ENCODE results near the gene PHTF2. TPM values are rescaled to one million over a fixed set of nuclear protein-coding genes. Genes with fewer than 3 reads are reported as not detected.

PHTF2 gene
- total RNA-seq, 2 experiments from 2014 or later: 25.2 to 25.4 TPM

DNA sequence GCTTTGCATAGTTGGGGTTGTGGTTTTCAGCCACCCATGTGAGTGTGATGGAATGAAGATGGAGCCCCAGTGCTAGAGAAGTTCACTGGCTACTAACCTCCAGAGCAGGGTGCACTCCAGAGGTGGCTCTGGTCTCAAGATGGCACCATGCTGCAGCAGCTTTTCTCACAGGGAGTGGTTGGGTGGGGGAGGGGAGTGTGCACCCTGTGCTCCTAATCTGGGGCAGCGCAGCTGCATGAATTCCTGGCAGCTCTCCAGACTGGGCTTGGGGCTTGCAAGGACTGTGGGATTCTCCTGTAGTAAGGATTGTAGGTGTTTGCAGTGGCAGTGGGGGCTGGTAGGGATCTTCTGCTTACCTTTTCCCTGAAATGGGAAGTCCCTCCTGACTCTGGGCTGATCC, 23.7 kb downstream of the PHTF2 start:
- ATAC-seq: no peak
- POLR2A ChIA-PET: interaction anchor here (0.9 kb wide), 1 partner anchor 11 kb away, joined by 4 read pairs; no protein-coding TSS in a partner anchor

DNA sequence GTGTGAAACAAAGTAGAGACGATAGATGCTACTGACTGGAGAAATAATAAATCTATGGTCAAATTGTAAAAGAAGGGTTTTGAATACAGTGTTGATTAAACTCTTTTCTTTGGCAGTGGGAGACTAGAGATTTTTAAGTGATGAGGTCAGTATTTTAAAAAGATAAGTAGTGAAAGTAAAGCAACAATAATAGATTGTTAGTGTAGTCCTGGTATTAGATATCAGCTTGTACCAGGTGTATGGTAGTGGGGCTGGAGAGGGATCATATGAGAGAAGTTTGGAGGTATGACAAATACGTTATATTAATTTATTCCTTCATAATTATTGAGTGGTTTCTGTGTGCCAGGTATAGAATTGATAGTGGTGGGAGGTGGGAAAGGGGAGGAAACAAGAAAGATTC, 25.2 kb downstream of the PHTF2 start:
- POLR2A ChIA-PET: no interaction called here
- DNase-seq (no peak), ATAC-seq (no peak)
- H3K27me3 Mint-ChIP-seq: no peaks in the 10 kb centered on the region
- TF ChIP-seq, protein P1, sequence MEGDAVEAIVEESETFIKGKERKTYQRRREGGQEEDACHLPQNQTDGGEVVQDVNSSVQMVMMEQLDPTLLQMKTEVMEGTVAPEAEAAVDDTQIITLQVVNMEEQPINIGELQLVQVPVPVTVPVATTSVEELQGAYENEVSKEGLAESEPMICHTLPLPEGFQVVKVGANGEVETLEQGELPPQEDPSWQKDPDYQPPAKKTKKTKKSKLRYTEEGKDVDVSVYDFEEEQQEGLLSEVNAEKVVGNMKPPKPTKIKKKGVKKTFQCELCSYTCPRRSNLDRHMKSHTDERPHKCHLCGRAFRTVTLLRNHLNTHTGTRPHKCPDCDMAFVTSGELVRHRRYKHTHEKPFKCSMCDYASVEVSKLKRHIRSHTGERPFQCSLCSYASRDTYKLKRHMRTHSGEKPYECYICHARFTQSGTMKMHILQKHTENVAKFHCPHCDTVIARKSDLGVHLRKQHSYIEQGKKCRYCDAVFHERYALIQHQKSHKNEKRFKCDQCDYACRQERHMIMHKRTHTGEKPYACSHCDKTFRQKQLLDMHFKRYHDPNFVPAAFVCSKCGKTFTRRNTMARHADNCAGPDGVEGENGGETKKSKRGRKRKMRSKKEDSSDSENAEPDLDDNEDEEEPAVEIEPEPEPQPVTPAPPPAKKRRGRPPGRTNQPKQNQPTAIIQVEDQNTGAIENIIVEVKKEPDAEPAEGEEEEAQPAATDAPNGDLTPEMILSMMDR (IDR thresholded peaks at IDR 0.05): no peak
- H3K27ac Mint-ChIP-seq: no peak overlapping the region
- intact Hi-C loops (cut with micrococcal nuclease): no loop called here
- H3K4me3 Mint-ChIP-seq: no peak overlapping the region
- H3K36me3 Mint-ChIP-seq (ENCODE audit: low read depth): peaks cover 60% of the 10 kb centered on the region
- CTCF ChIA-PET: no interaction called here
- H3K9me3 Mint-ChIP-seq: peaks cover 49% of the 10 kb centered on the region
- H3K4me1 Mint-ChIP-seq (ENCODE audit: low read depth): peaks cover 34% of the 10 kb centered on the region

More for the DNA sequence above, 23.7 kb downstream of the PHTF2 start:
- Mint-ChIP-seq H3K27ac (no peak overlapping the region), H3K4me1 (ENCODE audit: low read depth) (peaks cover 30% of the 10 kb centered on the region), H3K9me3 (peaks cover 54% of the 10 kb centered on the region), H3K36me3 (ENCODE audit: low read depth) (peaks cover 74% of the 10 kb centered on the region), H3K4me3 (no peak overlapping the region), H3K27me3 (no peaks in the 10 kb centered on the region)
- DNase-seq: no peak
- CTCF ChIA-PET: no interaction called here
- TF ChIP-seq, protein P1 (IDR thresholded peaks at IDR 0.05): no peak
- intact Hi-C loops (cut with micrococcal nuclease): no loop called here

DNA sequence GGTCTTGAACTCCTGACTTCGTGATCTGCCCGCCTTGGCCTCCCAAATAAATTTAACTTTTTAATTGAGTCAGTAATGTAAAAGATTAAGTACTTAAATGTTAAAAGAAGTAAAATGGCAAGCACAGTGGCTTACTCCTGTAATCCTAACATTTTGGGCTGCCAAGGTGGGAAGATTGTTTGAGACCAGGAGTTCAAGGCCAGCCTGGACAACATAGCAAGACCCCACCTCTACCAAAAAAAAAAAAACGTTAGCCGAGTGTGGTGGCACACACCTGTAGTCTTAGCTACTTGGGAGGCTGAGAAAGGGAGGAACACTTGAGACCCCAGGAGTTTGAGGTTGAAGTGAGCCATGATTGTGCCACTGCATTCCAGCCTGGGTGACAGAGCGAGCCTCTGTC, 26.1 kb downstream of the PHTF2 start:
- H3K4me1 Mint-ChIP-seq (ENCODE audit: low read depth): peaks cover 32% of the 10 kb centered on the region
- POLR2A ChIA-PET: no interaction called here
- TF ChIP-seq, protein P1 (IDR thresholded peaks at IDR 0.05): no peak
- H3K27ac Mint-ChIP-seq: no peak overlapping the region
- peaks cover 41% of the 10 kb centered on the region for H3K9me3 Mint-ChIP-seq
- no peak for DNase-seq
- no peaks in the 10 kb centered on the region for H3K27me3 Mint-ChIP-seq
- peaks cover 53% of the 10 kb centered on the region for H3K36me3 Mint-ChIP-seq (ENCODE audit: low read depth)
- no peak overlapping the region for H3K4me3 Mint-ChIP-seq
- CTCF ChIA-PET: no interaction called here
- ATAC-seq: no peak
- intact Hi-C loops (cut with micrococcal nuclease): no loop called here

DNA sequence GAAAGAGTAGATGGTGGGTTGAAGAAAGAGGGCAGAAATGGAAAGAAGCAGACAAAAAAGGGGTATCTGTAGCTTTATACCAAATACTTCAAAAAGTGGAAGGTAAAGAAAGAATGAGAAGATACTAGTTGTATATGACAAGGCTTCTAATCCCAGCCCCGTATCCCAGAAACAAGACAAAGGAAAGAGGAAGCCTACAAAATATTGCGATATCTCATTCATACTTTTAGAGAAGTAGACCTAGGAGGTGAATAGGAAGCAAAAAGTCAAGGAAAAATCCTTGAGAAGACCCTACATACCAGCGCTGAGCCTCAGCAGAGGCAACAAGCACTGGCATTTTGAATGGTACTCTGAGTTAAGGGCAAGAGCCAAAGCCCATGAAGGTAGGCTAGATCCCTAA, 26.6 kb downstream of the PHTF2 start:
- Mint-ChIP-seq H3K9me3 (peaks cover 37% of the 10 kb centered on the region), H3K4me1 (ENCODE audit: low read depth) (peaks cover 35% of the 10 kb centered on the region), H3K36me3 (ENCODE audit: low read depth) (peaks cover 48% of the 10 kb centered on the region), H3K27ac (no peak overlapping the region), H3K27me3 (no peaks in the 10 kb centered on the region), H3K4me3 (no peak overlapping the region)
- intact Hi-C loops (cut with micrococcal nuclease): no loop called here
- DNase-seq (no peak), ATAC-seq (no peak)
- POLR2A ChIA-PET: no interaction called here
- CTCF ChIA-PET: no interaction called here
- TF ChIP-seq, protein P1 (IDR thresholded peaks at IDR 0.05): no peak

DNA sequence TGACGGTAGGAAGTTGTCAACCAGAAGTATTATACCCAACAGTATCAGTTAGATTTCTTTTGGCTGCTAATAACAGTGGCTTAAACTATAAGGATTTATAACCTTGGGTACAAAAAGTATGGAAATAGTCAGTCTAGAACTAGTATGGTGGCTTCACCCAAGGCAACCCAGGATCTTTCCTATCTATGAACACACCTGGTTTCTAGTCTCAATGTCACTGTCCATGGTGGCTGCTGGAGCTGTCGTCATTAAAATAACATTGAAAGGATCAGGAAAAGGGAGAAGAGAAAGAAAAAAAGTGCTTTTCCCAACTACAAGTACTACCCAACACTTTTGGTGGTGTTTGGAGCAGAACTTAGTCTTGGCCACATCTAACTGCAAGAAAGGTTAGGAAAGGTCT, 27.7 kb downstream of the PHTF2 start:
- H3K27me3 Mint-ChIP-seq: no peaks in the 10 kb centered on the region
- intact Hi-C loops (cut with micrococcal nuclease): no loop called here
- DNase-seq (no peak), ATAC-seq (no peak)
- no peak overlapping the region for H3K27ac Mint-ChIP-seq
- ChIA-PET POLR2A (no interaction called here), CTCF (no interaction called here)
- H3K36me3 Mint-ChIP-seq (ENCODE audit: low read depth): peaks cover 39% of the 10 kb centered on the region
- H3K4me1 Mint-ChIP-seq (ENCODE audit: low read depth): peaks cover 44% of the 10 kb centered on the region
- no peak overlapping the region for H3K4me3 Mint-ChIP-seq
- peaks cover 25% of the 10 kb centered on the region for H3K9me3 Mint-ChIP-seq
- TF ChIP-seq, protein P1 (IDR thresholded peaks at IDR 0.05): no peak
